HG02623 (cell line): ENCODE measurements around the gene SH2B3.

ENCODE experiments used
- ATAC-seq: cut with Tn5 transposase; IDR thresholded peaks from one replicate; pipeline ENCODE4 v1.9.1; 2021; ENCODE audit warnings: moderate library complexity; ENCODE audit not compliant: unreplicated experiment

SH2B3 gene

GRCh38 chr12:111442301-111443045 lies 36.8 kb downstream of the SH2B3 start:
- ATAC-seq: no peak

GRCh38 chr12:111443086-111443485 lies 37.4 kb downstream of the SH2B3 start:
- no peak for ATAC-seq

GRCh38 chr12:111443586-111443985 lies 37.9 kb downstream of the SH2B3 start:
- ATAC-seq: no peak

- peak; percentile 37 for ATAC-seq
Observed at GRCh38 chr12:111444314-111444924, 38.7 kb downstream of the SH2B3 start.

GRCh38 chr12:111444925-111445725 lies 39.4 kb downstream of the SH2B3 start:
- ATAC-seq: peak; percentile 74

GRCh38 chr12:111445726-111446581 lies 40.2 kb downstream of the SH2B3 start:
- no peak for ATAC-seq

GRCh38 chr12:111446631-111447570 lies 41.2 kb downstream of the SH2B3 start:
- no peak for ATAC-seq

GRCh38 chr12:111447571-111448265 lies 42.0 kb downstream of the SH2B3 start:
- no peak for ATAC-seq

- ATAC-seq: no peak
Observed at GRCh38 chr12:111448266-111448830, 42.6 kb downstream of the SH2B3 start.

GRCh38 chr12:111448846-111449790 lies 43.4 kb downstream of the SH2B3 start:
- ATAC-seq: no peak

GRCh38 chr12:111450676-111451075 lies 45.0 kb downstream of the SH2B3 start:
- ATAC-seq: no peak

GRCh38 chr12:111451232-111451631 lies 45.5 kb downstream of the SH2B3 start:
- ATAC-seq: no peak

- no peak for ATAC-seq
Observed at GRCh38 chr12:111451649-111452129, 46.0 kb downstream of the SH2B3 start.

- ATAC-seq: no peak
Observed at GRCh38 chr12:111453071-111453989, 47.6 kb downstream of the SH2B3 start.

GRCh38 chr12:111454311-111454710 lies 48.6 kb downstream of the SH2B3 start:
- no peak for ATAC-seq

GRCh38 chr12:111454716-111455447 lies 49.2 kb downstream of the SH2B3 start:
- no peak for ATAC-seq
